Neutrophil (primary cell): ENCODE data around the gene SPG11.
"Not testable (repeated sequence)": the region's sequence is repeated elsewhere in the genome, so short reads cannot be mapped to it uniquely, and the experiment has no call there.

Experiments
- H3K27ac ChIP-seq: fragments of 200-600 bp; sonication (generic); 2 replicates; pipeline ENCODE4 v1.5.1; 2016; ENCODE audit warnings: mild to moderate bottlenecking, moderate library complexity
- H3K27me3 ChIP-seq: fragments of 200-600 bp; sonication (generic); 2 replicates; pipeline ENCODE4 v1.6.0; 2016; ENCODE audit warnings: mild to moderate bottlenecking
- H3K36me3 ChIP-seq: fragments of 200-600 bp; sonication (generic); 2 replicates; pipeline ENCODE4 v1.5.1; 2017
- H3K4me1 ChIP-seq, 2 experiments: fragments of 200-600 bp in 1 of 2; sonication (generic) in 1 of 2; 1 replicate in 1 of 2; 2 replicates in 1 of 2; pipeline versions ENCODE4 v1.5.1 to v1.6.1; 2013 to 2016; ENCODE audit warnings: low read depth in 1 of 2, low read length in 1 of 2, mild to moderate bottlenecking in 1 of 2, moderate library complexity in 1 of 2; ENCODE audit not compliant: control insufficient read depth in 1 of 2, insufficient read depth in 1 of 2
- H3K4me3 ChIP-seq, 2 experiments: fragments of 200-600 bp in 1 of 2; sonication (generic) in 1 of 2; 1 replicate in 1 of 2; 2 replicates in 1 of 2; pipeline ENCODE4 v1.5.1; 2013 to 2016; ENCODE audit warnings: low read depth in 1 of 2, low read length in 1 of 2, mild to moderate bottlenecking in 1 of 2, moderate library complexity in 1 of 2
- H3K9me3 ChIP-seq: fragments of 200-600 bp; sonication (generic); 2 replicates; pipeline ENCODE4 v1.5.1; 2016
- CTCF ChIP-seq: fragments of 200-600 bp; sonication (generic); IDR thresholded peaks from 2 replicates; pipeline ENCODE4 v1.5.1; 2016; ENCODE audit warnings: antibody characterized with exemption

SPG11 gene

GRCh38 chr15:44536962-44537734 lies 126.3 kb downstream of the SPG11 start, which contains the start of gene EIF3J:
TSS of gene EIF3J (plus strand) at chr15:44537147. CDS start at chr15:44537195, 48 bp downstream.
- Histone ChIP-seq H3K4me1 (peaks cover 21 to 28% of the 10 kb centered on the region in 2 experiments), H3K4me3 (peak within 1 kb of the TSS; percentile 75 to 97), H3K9me3 (no peaks in the 10 kb centered on the region), H3K27ac (peak within 1 kb of the TSS; percentile 96), H3K36me3 (peaks cover 5% of the 10 kb centered on the region), H3K27me3 (no peaks in the 10 kb centered on the region)
- TF ChIP-seq CTCF: no peak

GRCh38 chr15:44536302-44536961 lies 127.0 kb downstream of the SPG11 start:
- no peaks in the 10 kb centered on the region for H3K9me3 ChIP-seq
- H3K4me3 ChIP-seq: peak overlapping the region; percentile 75 to 97
- H3K27ac ChIP-seq: peak overlapping the region; percentile 96
- peak; percentile 80 for TF ChIP-seq CTCF
- peaks cover 21 to 28% of the 10 kb centered on the region in 2 experiments for H3K4me1 ChIP-seq
- H3K27me3 ChIP-seq: no peaks in the 10 kb centered on the region
- peaks cover 5% of the 10 kb centered on the region for H3K36me3 ChIP-seq

- Histone ChIP-seq H3K27me3 (no peaks in the 10 kb centered on the region), H3K36me3 (peaks cover 5% of the 10 kb centered on the region), H3K27ac (peak overlapping the region; percentile 96), H3K9me3 (no peaks in the 10 kb centered on the region), H3K4me3 (peak overlapping the region; percentile 75 to 97), H3K4me1 (peaks cover 21 to 28% of the 10 kb centered on the region in 2 experiments)
- TF ChIP-seq CTCF: no peak
Measured at GRCh38 chr15:44535523-44536301, 127.8 kb downstream of the SPG11 start.

- no peak for TF ChIP-seq CTCF
- Histone ChIP-seq H3K27ac (no peak overlapping the region), H3K36me3 (peaks cover 5% of the 10 kb centered on the region), H3K9me3 (no peaks in the 10 kb centered on the region), H3K4me3 (no peak overlapping the region), H3K27me3 (no peaks in the 10 kb centered on the region), H3K4me1 (peaks cover 21 to 28% of the 10 kb centered on the region in 2 experiments)
Measured at GRCh38 chr15:44535092-44535491, 128.4 kb downstream of the SPG11 start.

- no peak overlapping the region for H3K27ac ChIP-seq
- H3K36me3 ChIP-seq: peaks cover 5% of the 10 kb centered on the region
- no peaks in the 10 kb centered on the region for H3K9me3 ChIP-seq
- H3K4me1 ChIP-seq: peaks cover 16 to 24% of the 10 kb centered on the region in 2 experiments
- H3K27me3 ChIP-seq: no peaks in the 10 kb centered on the region
- no peak overlapping the region for H3K4me3 ChIP-seq
- TF ChIP-seq CTCF: no peak
Measured at GRCh38 chr15:44532689-44533088, 130.8 kb downstream of the SPG11 start.

GRCh38 chr15:44532275-44532674 lies 131.2 kb downstream of the SPG11 start:
- not testable (repeated sequence) for H3K4me3 ChIP-seq, H3K9me3 ChIP-seq, H3K27ac ChIP-seq, H3K27me3 ChIP-seq, H3K36me3 ChIP-seq
- H3K4me1 ChIP-seq: peaks cover 12 to 21% of the 10 kb centered on the region in 2 experiments
